Endothelial cell (in vitro differentiated cells): ENCODE data around the gene SLC25A31. TPM values are rescaled to one million over a fixed set of nuclear protein-coding genes. Genes with fewer than 3 reads are reported as not detected.

Source experiments
- DNase-seq: peaks from one replicate; pipeline ENCODE4 v3.0.0; 2021; ENCODE audit warnings: low spot score
- H3K27ac Mint-ChIP-seq: one replicate; pipeline ENCODE4 v1.8.0; 2021; ENCODE audit warnings: mixed read lengths, inconsistent platforms; ENCODE audit not compliant: unreplicated experiment
- H3K27me3 Mint-ChIP-seq: one replicate; pipeline ENCODE4 v1.8.0; 2021; ENCODE audit warnings: mild to moderate bottlenecking, moderate library complexity, mixed read lengths, inconsistent platforms; ENCODE audit not compliant: unreplicated experiment
- H3K36me3 Mint-ChIP-seq: one replicate; pipeline ENCODE4 v1.8.0; 2021; ENCODE audit warnings: mild to moderate bottlenecking, low read depth, mixed read lengths, inconsistent platforms; ENCODE audit not compliant: unreplicated experiment
- H3K4me1 Mint-ChIP-seq: one replicate; pipeline ENCODE4 v1.8.0; 2021; ENCODE audit warnings: mild to moderate bottlenecking, mixed read lengths, inconsistent platforms; ENCODE audit not compliant: unreplicated experiment
- H3K4me3 Mint-ChIP-seq: one replicate; pipeline ENCODE4 v1.8.0; 2021; ENCODE audit warnings: mild to moderate bottlenecking, mixed read lengths, inconsistent platforms; ENCODE audit not compliant: unreplicated experiment
- H3K9me3 Mint-ChIP-seq: one replicate; pipeline ENCODE4 v1.8.0; 2021; ENCODE audit warnings: mixed read lengths, inconsistent platforms; ENCODE audit not compliant: unreplicated experiment
- total RNA-seq: library from RNA; stranded (reverse); fragmentation: NEBNext Ultra II Directional; extraction: Animal tissue kit (Norgen Biotek cat#: 25700); gene quantifications from one replicate; pipeline ENCODE4 v1.2.1, GENCODE V29; 2021; ENCODE audit not compliant: unreplicated experiment
- TF ChIP-seq, protein P1 (sequence below): fragments of 200-600 bp; sonication (generic); IDR thresholded peaks from one replicate; pipeline ENCODE4 v1.5.0; 2021; ENCODE audit warnings: antibody characterized with exemption; ENCODE audit not compliant: unreplicated experiment

The SLC25A31 gene
- total RNA-seq, 1 donor from 2014 or later, result not detected

DNA sequence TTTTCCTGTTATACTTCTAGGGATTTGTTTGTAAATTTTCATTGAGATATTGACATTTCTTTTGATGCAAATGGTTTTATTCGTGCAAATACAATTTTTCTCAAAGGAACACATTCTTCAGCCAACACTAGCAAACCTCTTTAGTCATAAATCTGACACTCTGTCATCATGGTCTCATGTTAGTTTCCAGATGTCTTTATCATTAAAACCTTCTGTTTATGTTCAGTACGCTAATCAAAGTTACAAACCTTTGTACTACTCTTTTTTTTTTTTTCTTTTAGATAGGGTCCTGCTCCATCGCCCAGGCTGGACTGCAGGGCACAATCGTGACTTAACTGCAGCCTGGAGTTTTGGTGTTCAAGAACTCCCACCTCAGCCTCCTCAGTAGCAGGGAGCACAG lies 7.1 kb downstream of the SLC25A31 start:
- Mint-ChIP-seq H3K27ac (no peak overlapping the region), H3K9me3 (no peaks in the 10 kb centered on the region), H3K4me3 (no peak overlapping the region), H3K36me3 (no peaks in the 10 kb centered on the region), H3K4me1 (no peaks in the 10 kb centered on the region), H3K27me3 (no peaks in the 10 kb centered on the region)
- DNase-seq, result no peak
- TF ChIP-seq, protein P1, sequence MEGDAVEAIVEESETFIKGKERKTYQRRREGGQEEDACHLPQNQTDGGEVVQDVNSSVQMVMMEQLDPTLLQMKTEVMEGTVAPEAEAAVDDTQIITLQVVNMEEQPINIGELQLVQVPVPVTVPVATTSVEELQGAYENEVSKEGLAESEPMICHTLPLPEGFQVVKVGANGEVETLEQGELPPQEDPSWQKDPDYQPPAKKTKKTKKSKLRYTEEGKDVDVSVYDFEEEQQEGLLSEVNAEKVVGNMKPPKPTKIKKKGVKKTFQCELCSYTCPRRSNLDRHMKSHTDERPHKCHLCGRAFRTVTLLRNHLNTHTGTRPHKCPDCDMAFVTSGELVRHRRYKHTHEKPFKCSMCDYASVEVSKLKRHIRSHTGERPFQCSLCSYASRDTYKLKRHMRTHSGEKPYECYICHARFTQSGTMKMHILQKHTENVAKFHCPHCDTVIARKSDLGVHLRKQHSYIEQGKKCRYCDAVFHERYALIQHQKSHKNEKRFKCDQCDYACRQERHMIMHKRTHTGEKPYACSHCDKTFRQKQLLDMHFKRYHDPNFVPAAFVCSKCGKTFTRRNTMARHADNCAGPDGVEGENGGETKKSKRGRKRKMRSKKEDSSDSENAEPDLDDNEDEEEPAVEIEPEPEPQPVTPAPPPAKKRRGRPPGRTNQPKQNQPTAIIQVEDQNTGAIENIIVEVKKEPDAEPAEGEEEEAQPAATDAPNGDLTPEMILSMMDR, result no peak

- Mint-ChIP-seq H3K27ac (no peak overlapping the region), H3K9me3 (no peaks in the 10 kb centered on the region), H3K27me3 (no peaks in the 10 kb centered on the region), H3K4me1 (no peaks in the 10 kb centered on the region), H3K4me3 (no peak overlapping the region), H3K36me3 (no peaks in the 10 kb centered on the region)
- TF ChIP-seq, protein P1, result no peak
- DNase-seq, result no peak
Measured at GRCh38 chr4:127741247-127741646, 11.0 kb downstream of the SLC25A31 start.

- H3K4me3 Mint-ChIP-seq, result no peak overlapping the region
Measured at GRCh38 chr4:127747883-127748282, 17.7 kb downstream of the SLC25A31 start.

DNA sequence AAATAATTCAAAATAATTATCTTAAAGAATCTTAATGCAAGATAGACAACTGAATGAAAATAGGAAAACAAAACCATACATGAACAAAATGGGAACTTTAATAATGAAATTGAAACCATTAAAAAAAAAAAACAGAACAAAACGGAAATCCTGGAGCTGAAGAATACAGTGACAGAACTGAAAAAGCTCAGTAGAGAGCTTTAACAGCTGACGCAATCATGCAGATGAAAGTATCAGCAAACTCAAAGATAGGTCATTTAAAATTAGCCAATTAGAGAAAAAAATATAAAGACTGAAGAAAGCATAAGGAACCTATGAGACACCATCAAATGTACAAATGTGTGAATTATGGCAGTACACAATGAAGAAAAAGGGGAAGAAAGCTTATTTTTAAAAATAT lies 18.8 kb downstream of the SLC25A31 start:
- H3K4me3 Mint-ChIP-seq, result no peak overlapping the region
- peaks cover 4% of the 10 kb centered on the region for H3K9me3 Mint-ChIP-seq
- DNase-seq, result no peak
- no peaks in the 10 kb centered on the region for H3K36me3 Mint-ChIP-seq
- peaks cover 3% of the 10 kb centered on the region for H3K27me3 Mint-ChIP-seq
- no peaks in the 10 kb centered on the region for H3K4me1 Mint-ChIP-seq
- no peak overlapping the region for H3K27ac Mint-ChIP-seq
- TF ChIP-seq, protein P1, result no peak

More at GRCh38 chr4:127747883-127748282, 17.7 kb downstream of the SLC25A31 start:
- H3K4me1 Mint-ChIP-seq, result no peaks in the 10 kb centered on the region
- H3K27ac Mint-ChIP-seq, result no peak overlapping the region
- H3K27me3 Mint-ChIP-seq, result peaks cover 3% of the 10 kb centered on the region
- no peak for DNase-seq
- no peaks in the 10 kb centered on the region for H3K36me3 Mint-ChIP-seq
- H3K9me3 Mint-ChIP-seq, result peaks cover 4% of the 10 kb centered on the region
- TF ChIP-seq, protein P1, result no peak

DNA sequence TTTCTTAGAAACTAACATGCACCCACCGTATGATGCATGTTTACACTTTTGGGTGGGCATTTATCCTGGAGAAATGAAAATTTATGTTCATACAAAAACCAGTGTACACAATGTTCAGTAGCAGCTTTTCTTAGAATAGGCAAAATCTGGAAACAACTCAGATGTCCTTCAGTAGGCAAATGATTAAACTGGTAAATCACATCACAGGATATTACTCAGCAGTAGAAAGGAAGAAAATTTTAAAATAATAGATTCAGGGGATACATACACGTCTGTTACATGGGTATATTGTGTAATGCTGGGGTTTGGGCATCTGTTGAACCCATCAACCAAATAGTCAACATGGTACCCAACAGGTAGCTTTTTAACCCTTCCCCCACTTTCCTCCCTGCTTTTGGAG lies 26.7 kb downstream of the SLC25A31 start:
- H3K9me3 Mint-ChIP-seq, result no peaks in the 10 kb centered on the region
- no peaks in the 10 kb centered on the region for H3K4me1 Mint-ChIP-seq
- no peak for DNase-seq
- no peaks in the 10 kb centered on the region for H3K36me3 Mint-ChIP-seq
- H3K27ac Mint-ChIP-seq, result no peak overlapping the region
- H3K4me3 Mint-ChIP-seq, result no peak overlapping the region
- H3K27me3 Mint-ChIP-seq, result peaks cover 3% of the 10 kb centered on the region
- TF ChIP-seq, protein P1, result no peak
